T-helper 1 cell treated with Interleukin-12 subunit alpha and Interleukin-12 subunit beta and Interleukin-4 antibody, amounts not matched to agents 30 μg/mL and 1 μg/mL, for 36 hours (primary cell): Measurements from ENCODE around the gene JPT2.
A peak's percentile ranks its signal among the peaks of the same experiment; 100 is the strongest.

Source experiments
- H3K27ac Mint-ChIP-seq: one replicate; pipeline ENCODE4 v1.8.0; 2021; ENCODE audit warnings: mild to moderate bottlenecking, mixed read lengths
- H3K27me3 Mint-ChIP-seq: one replicate; pipeline ENCODE4 v1.8.0; 2021; ENCODE audit warnings: low read depth, mixed read lengths
- H3K36me3 Mint-ChIP-seq: one replicate; pipeline ENCODE4 v1.8.0; 2021; ENCODE audit warnings: low read depth, mixed read lengths
- H3K4me1 Mint-ChIP-seq: one replicate; pipeline ENCODE4 v1.8.0; 2021; ENCODE audit warnings: low read depth, mixed read lengths
- H3K4me3 Mint-ChIP-seq: one replicate; pipeline ENCODE4 v1.8.0; 2021; ENCODE audit warnings: mild to moderate bottlenecking, moderate library complexity, mixed read lengths
- H3K9me3 Mint-ChIP-seq: one replicate; pipeline ENCODE4 v1.8.0; 2021; ENCODE audit warnings: mixed read lengths

Gene JPT2, protein sequence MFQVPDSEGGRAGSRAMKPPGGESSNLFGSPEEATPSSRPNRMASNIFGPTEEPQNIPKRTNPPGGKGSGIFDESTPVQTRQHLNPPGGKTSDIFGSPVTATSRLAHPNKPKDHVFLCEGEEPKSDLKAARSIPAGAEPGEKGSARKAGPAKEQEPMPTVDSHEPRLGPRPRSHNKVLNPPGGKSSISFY

DNA sequence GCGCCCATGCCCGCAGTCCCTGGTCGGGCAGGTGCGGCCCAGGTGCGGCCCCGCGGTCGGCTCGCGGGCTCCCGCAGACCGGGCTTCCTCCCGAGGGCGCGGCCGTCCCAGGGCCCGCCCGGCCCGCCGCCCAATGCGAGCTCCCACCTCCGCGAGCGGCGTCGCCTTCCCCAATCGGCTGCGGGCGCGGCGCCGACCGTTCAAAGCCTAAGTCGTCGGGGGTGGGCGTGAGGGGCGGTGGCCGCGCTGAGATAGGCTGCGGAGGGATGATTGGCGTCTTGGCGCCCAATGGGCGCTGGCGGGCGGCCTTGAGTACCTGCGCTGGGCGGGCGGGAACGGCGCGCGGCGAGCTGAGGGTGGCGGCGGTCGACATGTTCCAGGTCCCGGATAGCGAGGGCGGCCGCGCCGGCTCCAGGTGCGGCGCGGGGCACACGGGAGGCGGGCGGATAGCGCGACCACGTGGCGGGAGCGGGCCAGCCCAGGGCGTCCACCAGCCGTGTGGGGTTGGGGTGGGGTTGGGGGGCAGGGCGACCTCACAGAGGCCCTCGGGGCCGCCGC is at the start of gene JPT2:
Gene JPT2 (plus strand): TSS at position 338 of the 558 bp plus-strand sequence. CDS start 34 bp downstream, at position 372.
- Mint-ChIP-seq H3K27me3 (no peaks in the 10 kb centered on the region), H3K9me3 (no peaks in the 10 kb centered on the region), H3K4me1 (peaks cover 22% of the 10 kb centered on the region), H3K4me3 (peak within 1 kb of the TSS; percentile 94), H3K27ac (peak within 1 kb of the TSS; percentile 79), H3K36me3 (peaks cover 21% of the 10 kb centered on the region)

DNA sequence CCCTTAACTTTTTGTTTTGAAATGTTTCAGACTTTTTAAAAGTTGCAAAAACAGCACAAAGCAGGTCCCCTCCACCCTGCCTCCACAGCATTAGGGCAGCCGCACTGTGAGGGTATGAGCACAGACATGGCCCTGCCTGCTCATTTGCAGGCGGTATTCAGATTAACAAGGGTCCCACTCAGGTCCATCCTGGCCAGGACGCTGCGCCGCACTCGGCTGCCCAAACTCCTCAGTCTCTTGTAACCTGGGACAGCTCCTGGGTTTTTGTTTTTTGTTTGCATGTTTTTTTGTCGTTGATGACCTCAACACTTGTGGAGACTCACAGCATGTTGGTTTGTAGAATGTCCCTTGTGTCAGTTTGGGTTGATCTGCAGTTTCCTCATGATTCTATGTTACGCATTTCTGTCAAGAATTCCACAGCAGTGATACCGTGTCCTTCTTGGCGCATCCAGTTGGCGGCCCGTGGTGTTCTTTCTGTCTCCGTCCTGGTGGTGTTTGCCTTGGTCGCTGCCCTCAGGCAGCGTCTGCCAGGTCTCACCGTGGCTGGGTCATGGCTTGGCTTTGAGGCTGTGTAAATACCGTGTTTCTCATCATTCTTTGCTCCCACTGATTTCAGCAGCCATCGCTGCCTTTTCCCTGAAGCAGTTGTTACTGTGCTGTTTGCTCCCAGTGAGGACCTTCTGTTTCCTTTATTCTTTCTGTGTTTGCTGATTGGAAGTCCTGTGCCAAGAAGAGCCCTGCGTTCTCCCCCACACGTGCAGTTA is 47.4 kb upstream of the JPT2 start:
- H3K4me3 Mint-ChIP-seq: no peak overlapping the region
- peaks cover 6% of the 10 kb centered on the region for H3K4me1 Mint-ChIP-seq
- H3K9me3 Mint-ChIP-seq: no peaks in the 10 kb centered on the region
- H3K36me3 Mint-ChIP-seq: peaks cover 38% of the 10 kb centered on the region
- no peaks in the 10 kb centered on the region for H3K27me3 Mint-ChIP-seq
- no peak overlapping the region for H3K27ac Mint-ChIP-seq

DNA sequence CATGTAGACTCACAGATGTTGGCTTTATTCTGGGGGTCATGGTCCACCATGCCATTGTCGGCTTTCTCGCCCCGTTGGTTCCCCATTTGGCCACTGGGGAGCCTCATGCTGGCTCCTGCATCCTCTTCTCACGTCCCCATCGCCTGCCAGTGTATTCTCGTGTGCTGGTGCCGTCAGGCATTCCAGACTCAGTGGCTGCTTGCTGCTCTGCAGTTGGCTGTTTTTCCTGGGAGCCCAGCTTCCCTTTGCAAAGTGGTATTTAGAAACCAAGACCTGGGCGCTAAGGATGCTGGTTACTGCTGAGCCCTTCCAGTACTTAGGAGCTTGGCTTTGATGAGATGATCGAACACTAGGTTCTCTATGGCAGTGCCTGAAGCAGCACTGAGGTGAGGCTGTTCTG is 46.8 kb upstream of the JPT2 start:
- Mint-ChIP-seq H3K27me3 (no peaks in the 10 kb centered on the region), H3K36me3 (peaks cover 40% of the 10 kb centered on the region), H3K27ac (no peak overlapping the region), H3K4me3 (no peak overlapping the region), H3K4me1 (peaks cover 6% of the 10 kb centered on the region), H3K9me3 (no peaks in the 10 kb centered on the region)

DNA sequence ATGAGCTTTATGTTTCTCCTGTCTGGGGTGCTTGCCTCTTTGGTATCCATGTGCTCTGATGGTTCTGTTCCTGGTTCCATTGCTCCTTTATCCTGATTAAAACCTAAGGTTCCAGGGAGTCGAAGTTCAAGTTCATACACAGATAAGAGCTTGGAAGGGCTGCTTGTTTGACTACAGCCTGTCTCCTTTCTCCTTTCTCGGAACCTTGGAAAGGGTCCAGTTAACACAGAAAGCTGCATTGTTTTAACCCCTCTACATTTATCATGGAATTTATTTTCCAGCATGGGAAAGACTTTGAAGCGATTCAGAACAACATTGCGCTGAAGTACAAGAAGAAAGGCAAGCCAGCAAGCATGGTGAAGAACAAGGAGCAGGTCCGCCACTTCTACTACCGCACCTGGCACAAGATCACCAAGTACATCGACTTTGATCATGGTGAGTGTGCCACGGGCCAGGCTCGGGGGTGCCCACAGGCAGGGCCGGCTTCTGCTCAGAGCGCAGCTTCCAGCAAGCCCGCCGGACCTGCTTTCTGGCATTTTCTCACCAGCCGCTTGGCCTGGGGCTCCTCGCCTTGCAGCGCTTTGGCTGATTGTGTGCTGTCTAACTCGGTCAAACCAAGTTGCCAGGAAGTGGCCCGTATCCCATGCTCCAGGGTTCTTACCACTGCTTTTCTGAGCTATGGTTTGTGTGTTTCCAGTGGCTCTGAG is 46.0 kb upstream of the JPT2 start:
- Mint-ChIP-seq H3K4me3 (no peak overlapping the region), H3K27ac (no peak overlapping the region)

DNA sequence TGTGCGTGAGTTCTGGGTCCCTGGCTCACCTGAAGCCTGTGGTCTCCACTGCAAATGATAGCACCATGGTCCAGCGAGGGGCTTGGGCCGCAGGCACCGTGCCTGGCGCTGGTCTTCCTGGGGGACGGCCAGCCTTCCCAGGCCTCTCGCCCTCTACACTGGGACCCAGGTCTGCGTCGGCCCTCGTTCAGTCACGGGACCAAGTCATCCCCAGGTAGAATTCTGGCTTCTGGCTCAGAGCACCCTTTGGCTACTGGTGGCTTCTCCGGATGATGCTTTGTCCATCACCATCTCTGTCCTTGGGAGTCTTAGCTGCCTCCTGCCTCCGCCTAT is 45.5 kb upstream of the JPT2 start:
- Mint-ChIP-seq H3K36me3 (peaks cover 36% of the 10 kb centered on the region), H3K27me3 (no peaks in the 10 kb centered on the region), H3K9me3 (no peaks in the 10 kb centered on the region), H3K4me3 (no peak overlapping the region), H3K27ac (no peak overlapping the region), H3K4me1 (peaks cover 4% of the 10 kb centered on the region)

More for the DNA sequence above, 46.0 kb upstream of the JPT2 start:
- no peaks in the 10 kb centered on the region for H3K9me3 Mint-ChIP-seq
- peaks cover 6% of the 10 kb centered on the region for H3K4me1 Mint-ChIP-seq
- peaks cover 36% of the 10 kb centered on the region for H3K36me3 Mint-ChIP-seq
- H3K27me3 Mint-ChIP-seq: no peaks in the 10 kb centered on the region

DNA sequence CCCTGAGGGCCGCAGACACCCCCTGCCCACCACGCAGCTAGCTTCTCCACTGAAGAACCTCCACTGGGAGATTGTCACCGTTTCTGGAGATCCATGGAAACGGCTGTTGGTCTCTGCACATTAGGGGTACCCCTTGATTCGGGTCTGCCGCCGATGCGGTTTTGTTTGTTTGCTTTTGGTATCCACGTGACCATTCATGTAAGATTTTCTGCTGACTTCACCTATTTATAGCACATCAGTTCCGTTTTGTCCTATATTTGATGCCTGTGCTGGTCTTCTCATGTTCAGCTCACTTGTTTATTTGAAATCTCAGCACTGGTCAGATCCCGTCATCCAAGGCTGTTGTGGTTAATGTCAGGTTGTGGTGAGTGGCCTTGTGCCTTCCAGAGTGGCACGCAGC is 44.8 kb upstream of the JPT2 start:
- peaks cover 4% of the 10 kb centered on the region for H3K4me1 Mint-ChIP-seq
- no peak overlapping the region for H3K4me3 Mint-ChIP-seq
- H3K27me3 Mint-ChIP-seq: no peaks in the 10 kb centered on the region
- peaks cover 41% of the 10 kb centered on the region for H3K36me3 Mint-ChIP-seq
- no peaks in the 10 kb centered on the region for H3K9me3 Mint-ChIP-seq
- no peak overlapping the region for H3K27ac Mint-ChIP-seq

DNA sequence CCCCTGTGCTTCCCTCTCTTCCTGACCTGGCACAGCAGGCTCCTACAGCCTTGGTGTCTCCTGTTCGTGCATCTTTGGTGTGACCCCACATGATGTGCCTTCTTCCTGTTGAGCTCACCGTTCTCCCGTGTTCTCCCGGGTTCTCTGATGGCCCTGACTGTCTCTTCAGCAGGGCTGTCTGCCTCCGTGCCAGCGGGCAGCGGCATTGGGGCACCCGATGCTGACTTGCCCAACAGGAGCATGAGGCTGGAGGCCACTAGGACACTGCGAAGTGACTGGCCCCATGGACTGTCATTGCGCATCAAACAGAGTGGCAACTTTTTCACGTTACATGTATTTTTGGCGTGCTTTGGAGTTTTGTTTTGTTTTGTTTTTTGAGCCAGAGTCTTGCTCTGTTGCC is 43.5 kb upstream of the JPT2 start:
- Mint-ChIP-seq H3K4me3 (no peak overlapping the region), H3K27me3 (no peaks in the 10 kb centered on the region), H3K4me1 (peaks cover 7% of the 10 kb centered on the region), H3K36me3 (peaks cover 42% of the 10 kb centered on the region), H3K27ac (no peak overlapping the region), H3K9me3 (no peaks in the 10 kb centered on the region)

DNA sequence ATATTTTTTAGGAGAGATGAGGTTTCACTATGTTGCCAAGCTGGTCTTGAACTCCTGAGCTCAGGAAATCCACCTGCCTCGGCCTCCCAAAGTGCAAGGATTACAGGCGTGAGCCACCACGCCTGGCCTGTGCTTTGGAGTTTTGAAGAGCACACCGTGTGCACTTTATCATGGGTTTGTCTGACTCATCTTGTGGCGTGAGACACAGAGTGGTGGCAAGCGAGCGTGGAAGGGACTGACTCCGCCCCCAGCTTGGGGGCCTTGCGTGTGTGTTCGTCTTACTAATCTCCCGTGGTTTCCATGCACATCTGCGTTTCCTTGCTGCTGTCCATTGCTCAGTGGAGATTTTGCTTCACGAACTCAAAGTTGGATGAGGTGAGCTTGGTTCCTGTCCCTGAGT is 43.0 kb upstream of the JPT2 start:
- Mint-ChIP-seq H3K4me3 (no peak overlapping the region), H3K4me1 (peaks cover 6% of the 10 kb centered on the region), H3K9me3 (no peaks in the 10 kb centered on the region), H3K36me3 (peaks cover 41% of the 10 kb centered on the region), H3K27ac (no peak overlapping the region), H3K27me3 (no peaks in the 10 kb centered on the region)

DNA sequence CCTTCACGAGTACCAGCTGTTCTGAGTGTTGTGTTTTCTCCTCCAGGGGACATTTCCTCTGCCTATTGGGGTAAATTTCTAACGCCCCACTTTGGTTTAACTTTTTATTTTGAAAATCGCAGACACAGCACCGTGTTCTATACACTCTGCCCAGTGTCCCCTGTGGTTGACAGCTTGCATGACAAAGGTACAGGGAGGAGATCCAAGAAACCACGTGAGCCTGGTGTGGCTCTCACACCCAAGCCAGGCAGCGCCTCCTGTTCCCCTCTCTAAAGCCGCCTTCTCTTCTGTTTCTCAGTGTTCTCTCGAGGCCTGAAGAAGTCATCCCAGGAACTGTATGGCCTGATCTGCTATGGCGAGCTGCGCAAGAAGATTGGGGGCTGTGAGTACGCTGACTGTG is 40.6 kb upstream of the JPT2 start:
- Mint-ChIP-seq H3K4me3 (no peak overlapping the region), H3K27me3 (no peaks in the 10 kb centered on the region), H3K9me3 (no peaks in the 10 kb centered on the region), H3K36me3 (peaks cover 44% of the 10 kb centered on the region), H3K27ac (no peak overlapping the region), H3K4me1 (peaks cover 4% of the 10 kb centered on the region)

DNA sequence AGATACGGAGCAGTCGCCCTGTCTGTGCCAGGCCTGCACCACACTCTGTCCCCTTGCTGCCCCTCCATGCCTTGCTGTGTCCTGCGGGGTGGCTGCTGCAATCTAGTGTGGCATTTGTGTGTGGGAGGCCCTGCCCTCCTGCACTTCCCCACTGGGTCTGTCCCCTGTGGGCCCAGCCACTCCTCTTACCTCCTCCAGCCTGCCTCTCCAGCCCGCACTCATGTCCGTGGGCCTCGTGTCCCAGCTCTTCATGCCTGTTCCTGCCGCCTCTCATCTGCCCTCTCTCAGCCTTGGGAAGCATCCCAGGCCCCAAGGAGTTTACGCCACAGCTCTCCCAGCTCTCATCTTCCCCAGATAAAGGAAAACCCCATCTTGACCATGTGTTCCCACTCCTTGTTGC is 39.3 kb upstream of the JPT2 start:
- Mint-ChIP-seq H3K27me3 (no peaks in the 10 kb centered on the region), H3K4me3 (no peak overlapping the region), H3K9me3 (no peaks in the 10 kb centered on the region), H3K27ac (no peak overlapping the region), H3K4me1 (peaks cover 4% of the 10 kb centered on the region), H3K36me3 (peaks cover 43% of the 10 kb centered on the region)

DNA sequence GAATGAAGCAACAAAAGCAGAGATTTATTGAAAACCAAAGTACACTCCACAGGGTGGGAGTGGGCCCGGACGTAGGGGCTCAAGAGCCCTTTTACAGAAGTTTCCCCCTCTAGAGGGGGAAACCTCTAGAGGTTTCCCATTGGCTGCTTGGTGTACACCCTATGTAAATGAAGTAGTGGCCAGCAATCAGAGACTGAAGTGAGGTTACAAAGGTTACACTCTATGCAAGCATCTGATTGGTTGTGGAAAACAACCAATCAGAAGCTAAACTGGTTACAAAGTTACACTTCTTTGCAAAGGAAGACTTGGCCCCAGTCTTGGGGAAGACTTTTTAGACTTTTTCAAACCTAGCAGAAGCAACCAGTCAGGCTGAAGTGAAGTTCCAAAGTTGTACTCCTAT is 38.8 kb upstream of the JPT2 start:
- no peak overlapping the region for H3K27ac Mint-ChIP-seq
- H3K4me1 Mint-ChIP-seq: peaks cover 5% of the 10 kb centered on the region
- peaks cover 43% of the 10 kb centered on the region for H3K36me3 Mint-ChIP-seq
- no peaks in the 10 kb centered on the region for H3K27me3 Mint-ChIP-seq
- no peaks in the 10 kb centered on the region for H3K9me3 Mint-ChIP-seq
- no peak overlapping the region for H3K4me3 Mint-ChIP-seq

DNA sequence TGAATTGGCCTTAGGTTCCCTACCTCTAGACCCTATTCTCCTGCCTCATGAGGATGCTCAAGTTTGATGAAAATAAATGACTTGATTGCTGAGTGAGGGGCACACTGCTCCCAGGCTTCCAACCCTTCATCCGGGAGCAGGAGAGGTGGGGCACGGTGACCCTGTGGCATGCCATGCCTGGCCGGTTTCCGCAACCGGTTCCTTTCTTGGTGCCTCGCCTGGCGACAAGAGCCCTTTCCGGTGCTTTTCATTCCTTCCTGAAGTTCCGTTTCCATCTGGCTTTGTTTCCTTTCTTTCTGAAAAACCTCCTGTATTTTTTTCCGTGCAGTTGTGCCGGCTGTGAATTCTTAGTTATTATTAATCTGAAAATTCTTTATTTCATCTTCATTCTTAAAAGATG is 38.2 kb upstream of the JPT2 start:
- no peak overlapping the region for H3K4me3 Mint-ChIP-seq
- no peaks in the 10 kb centered on the region for H3K27me3 Mint-ChIP-seq
- peaks cover 43% of the 10 kb centered on the region for H3K36me3 Mint-ChIP-seq
- H3K4me1 Mint-ChIP-seq: peaks cover 8% of the 10 kb centered on the region
- H3K9me3 Mint-ChIP-seq: no peaks in the 10 kb centered on the region
- H3K27ac Mint-ChIP-seq: no peak overlapping the region

DNA sequence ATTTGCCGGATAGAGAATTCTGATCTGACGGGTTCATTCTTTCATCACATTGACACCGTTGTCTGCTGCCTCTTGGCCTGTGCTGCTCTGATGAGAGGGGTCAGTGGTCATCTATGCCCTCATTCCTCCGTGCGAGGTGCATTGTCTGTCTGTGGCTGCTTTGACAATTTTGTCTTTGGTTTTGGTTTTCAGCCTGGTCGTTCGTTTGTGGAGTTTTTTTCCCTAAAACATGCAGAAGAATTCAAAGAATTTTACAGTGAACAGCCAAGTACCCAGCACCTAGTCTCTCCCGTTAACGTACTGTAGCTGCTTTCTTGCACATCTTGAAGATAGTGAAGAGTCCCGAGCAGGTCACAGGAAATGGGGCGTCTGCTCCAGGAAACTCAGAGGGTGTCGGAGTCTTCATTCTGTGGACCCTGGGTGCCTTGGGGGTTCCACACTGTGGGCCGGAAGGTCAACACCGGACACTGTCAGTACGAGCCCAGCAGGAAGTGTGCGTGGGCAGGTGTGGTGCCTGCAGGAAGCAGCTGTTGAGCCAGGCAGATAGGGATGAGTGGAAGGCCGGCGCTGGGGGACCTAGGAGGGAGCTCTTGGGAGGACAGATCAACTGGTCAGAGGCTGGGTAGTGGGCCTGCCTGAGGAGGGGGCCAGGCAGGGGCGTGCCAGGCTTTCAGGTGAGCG is 37.7 kb upstream of the JPT2 start:
- H3K27ac Mint-ChIP-seq: no peak overlapping the region

DNA sequence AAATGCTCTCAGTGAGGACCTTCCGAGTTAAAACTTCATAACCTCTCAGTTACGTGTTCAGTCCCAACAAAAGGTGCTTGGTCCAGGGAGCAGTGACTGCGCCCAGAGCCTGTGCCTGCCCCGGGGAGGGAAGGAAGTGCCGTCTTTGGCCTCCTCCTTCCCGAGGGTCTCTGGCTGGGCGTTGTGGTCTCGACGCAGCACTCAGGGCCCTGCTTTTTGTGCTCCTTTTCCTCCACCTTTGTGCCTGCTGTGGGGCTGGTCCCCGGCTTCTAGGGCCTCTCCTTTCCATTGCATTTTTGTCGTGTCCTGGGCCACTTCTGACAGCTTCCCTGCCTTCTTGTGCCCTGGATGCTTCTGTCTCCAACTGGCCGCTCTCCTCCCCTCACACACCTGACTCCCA is 36.8 kb upstream of the JPT2 start:
- no peaks in the 10 kb centered on the region for H3K9me3 Mint-ChIP-seq
- no peaks in the 10 kb centered on the region for H3K27me3 Mint-ChIP-seq
- H3K27ac Mint-ChIP-seq: no peak overlapping the region
- no peak overlapping the region for H3K4me3 Mint-ChIP-seq
- H3K36me3 Mint-ChIP-seq: peaks cover 49% of the 10 kb centered on the region
- peaks cover 16% of the 10 kb centered on the region for H3K4me1 Mint-ChIP-seq

More for the DNA sequence above, 37.7 kb upstream of the JPT2 start:
- Mint-ChIP-seq H3K27me3 (no peaks in the 10 kb centered on the region), H3K36me3 (peaks cover 44% of the 10 kb centered on the region), H3K9me3 (no peaks in the 10 kb centered on the region), H3K4me1 (peaks cover 7% of the 10 kb centered on the region), H3K4me3 (no peak overlapping the region)
